Measurements from ENCODE around the gene PHF2.

Gene PHF2

DNA sequence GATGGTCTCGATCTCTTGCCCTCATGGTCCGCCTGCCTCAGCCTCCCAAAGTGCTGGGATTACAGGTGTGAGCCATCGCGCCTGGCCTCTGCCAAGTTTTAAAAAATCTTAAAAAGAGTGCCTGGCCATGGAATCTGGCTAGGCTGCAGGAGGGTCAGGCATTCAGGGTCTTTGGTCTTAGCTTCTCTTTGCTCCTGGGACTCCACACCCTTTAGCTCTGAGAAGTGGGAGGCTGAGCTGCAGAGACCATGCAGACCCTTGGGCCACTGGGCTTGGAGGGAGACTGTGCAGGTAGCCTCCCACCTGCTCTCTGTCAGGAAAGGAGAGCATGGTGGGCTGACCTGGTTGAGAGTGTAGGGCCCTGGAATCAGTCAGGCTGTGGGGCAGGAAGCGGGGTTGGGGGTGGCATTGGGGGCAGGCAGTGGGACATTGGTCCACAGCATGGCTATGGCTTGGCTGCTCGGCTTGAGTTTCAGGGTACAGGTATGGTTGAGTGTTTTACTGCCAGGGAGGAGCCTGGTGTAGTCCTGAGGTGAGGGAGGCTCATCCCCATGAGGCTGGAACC lies 20.8 kb downstream of the PHF2 start:
- H3K27me3 ChIP-seq (ENCODE audit: insufficient read depth, low read depth), result no peaks in the 10 kb centered on the region
- no peaks in the 10 kb centered on the region for H4K20me1 ChIP-seq (ENCODE audit: insufficient read depth)
- H3K4me2 ChIP-seq, result no peak overlapping the region
- H3K79me2 ChIP-seq (ENCODE audit: insufficient read depth, low read depth), result no peaks in the 10 kb centered on the region
- H3K27ac ChIP-seq, result no peak overlapping the region
- no peak overlapping the region for H3K4me3 ChIP-seq (IDR thresholded peaks at IDR 0.05; ENCODE audit: insufficient read depth, low read depth, low read length)
- H2AFZ ChIP-seq (ENCODE audit: low read depth), result no peak overlapping the region
- H3K4me1 ChIP-seq (ENCODE audit: low read depth, poor library complexity, severe bottlenecking), result peaks cover 2% of the 10 kb centered on the region
- TF ChIP-seq, protein P1, sequence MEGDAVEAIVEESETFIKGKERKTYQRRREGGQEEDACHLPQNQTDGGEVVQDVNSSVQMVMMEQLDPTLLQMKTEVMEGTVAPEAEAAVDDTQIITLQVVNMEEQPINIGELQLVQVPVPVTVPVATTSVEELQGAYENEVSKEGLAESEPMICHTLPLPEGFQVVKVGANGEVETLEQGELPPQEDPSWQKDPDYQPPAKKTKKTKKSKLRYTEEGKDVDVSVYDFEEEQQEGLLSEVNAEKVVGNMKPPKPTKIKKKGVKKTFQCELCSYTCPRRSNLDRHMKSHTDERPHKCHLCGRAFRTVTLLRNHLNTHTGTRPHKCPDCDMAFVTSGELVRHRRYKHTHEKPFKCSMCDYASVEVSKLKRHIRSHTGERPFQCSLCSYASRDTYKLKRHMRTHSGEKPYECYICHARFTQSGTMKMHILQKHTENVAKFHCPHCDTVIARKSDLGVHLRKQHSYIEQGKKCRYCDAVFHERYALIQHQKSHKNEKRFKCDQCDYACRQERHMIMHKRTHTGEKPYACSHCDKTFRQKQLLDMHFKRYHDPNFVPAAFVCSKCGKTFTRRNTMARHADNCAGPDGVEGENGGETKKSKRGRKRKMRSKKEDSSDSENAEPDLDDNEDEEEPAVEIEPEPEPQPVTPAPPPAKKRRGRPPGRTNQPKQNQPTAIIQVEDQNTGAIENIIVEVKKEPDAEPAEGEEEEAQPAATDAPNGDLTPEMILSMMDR (conservative IDR thresholded peaks at IDR 0.05; ENCODE audit: low read depth, low read length), result no peak
- no peak overlapping the region for H3K9ac ChIP-seq
- H3K36me3 ChIP-seq (ENCODE audit: insufficient read depth), result no peaks in the 10 kb centered on the region

DNA sequence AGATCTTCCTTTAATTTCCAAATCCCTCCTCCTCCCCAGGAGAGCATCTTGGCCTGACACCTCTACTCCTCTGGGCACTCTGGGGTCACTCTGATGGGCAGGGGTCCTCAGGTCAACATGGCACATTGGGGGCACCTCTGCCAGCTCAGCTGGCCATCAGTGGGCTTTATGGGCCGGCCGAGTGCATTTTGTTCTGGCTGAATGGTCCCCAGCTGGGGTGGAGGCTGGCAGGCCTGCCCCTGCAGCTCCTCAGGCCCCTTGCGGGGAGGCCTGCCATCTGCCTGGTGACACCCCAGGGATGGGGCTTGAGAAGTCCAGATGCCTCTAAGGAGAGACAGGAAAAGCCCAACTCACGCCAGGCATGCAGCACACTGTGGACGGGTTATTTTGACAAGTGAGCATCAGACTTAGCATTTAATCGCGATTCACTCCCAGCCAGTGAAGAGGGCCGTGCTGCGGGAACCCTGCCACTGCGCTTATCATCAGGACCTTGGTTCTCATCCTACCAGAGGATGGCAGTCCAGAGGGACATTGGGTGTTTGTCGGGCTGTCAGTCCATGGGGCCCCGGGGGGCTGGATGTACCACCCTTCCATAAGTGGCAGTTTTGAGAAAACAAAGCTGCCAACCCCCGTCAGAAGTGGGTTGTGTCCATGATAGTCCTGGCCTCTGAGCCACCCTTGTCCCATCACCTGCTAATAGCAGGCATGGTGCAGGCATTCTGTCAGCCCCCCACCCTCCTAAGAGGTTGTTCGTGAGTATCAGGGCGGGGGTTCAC lies 21.7 kb downstream of the PHF2 start:
- Histone ChIP-seq H3K9ac (no peak overlapping the region), H3K79me2 (ENCODE audit: insufficient read depth, low read depth) (no peaks in the 10 kb centered on the region), H3K4me3 (IDR thresholded peaks at IDR 0.05; ENCODE audit: insufficient read depth, low read depth, low read length) (no peak overlapping the region), H3K4me1 (ENCODE audit: low read depth, poor library complexity, severe bottlenecking) (peaks cover 2% of the 10 kb centered on the region), H3K27me3 (ENCODE audit: insufficient read depth, low read depth) (no peaks in the 10 kb centered on the region), H3K27ac (no peak overlapping the region), H2AFZ (ENCODE audit: low read depth) (no peak overlapping the region), H3K4me2 (no peak overlapping the region), H3K36me3 (ENCODE audit: insufficient read depth) (no peaks in the 10 kb centered on the region), H4K20me1 (ENCODE audit: insufficient read depth) (no peaks in the 10 kb centered on the region)
- TF ChIP-seq, protein P1 (conservative IDR thresholded peaks at IDR 0.05; ENCODE audit: low read depth, low read length), result no peak

DNA sequence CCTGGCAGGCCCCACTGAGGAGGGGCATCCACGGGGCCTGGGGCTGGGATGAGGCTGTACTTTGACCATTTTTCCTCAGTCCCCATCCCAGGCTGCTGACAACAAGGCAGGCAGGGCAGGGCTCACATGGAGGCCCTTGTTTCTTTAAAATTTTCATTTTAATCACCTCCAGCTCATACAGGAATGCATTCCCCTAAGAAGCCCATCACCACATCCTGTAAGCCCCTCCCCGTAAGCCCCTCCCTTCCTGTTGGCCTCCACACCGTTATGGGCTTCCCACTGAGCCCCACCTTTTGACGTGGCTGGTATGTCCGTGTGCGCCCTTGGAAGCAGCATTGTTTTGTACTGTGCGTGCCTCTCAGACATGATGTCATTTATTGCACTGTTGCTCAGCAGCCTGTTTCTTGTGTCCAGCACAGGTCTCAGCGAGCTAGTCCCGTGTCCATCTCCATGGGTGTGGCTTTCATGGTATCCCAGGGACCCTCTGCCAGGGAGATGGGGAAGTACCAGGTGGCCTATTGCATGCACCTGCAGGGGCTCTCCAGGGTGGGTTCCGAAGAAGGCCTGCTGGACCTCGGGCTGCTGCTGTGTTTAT lies 22.4 kb downstream of the PHF2 start:
- no peaks in the 10 kb centered on the region for H3K27me3 ChIP-seq (ENCODE audit: insufficient read depth, low read depth)
- TF ChIP-seq, protein P1 (conservative IDR thresholded peaks at IDR 0.05; ENCODE audit: low read depth, low read length), result no peak
- H3K4me3 ChIP-seq (IDR thresholded peaks at IDR 0.05; ENCODE audit: insufficient read depth, low read depth, low read length), result no peak overlapping the region
- H3K4me1 ChIP-seq (ENCODE audit: low read depth, poor library complexity, severe bottlenecking), result peaks cover 2% of the 10 kb centered on the region
- no peaks in the 10 kb centered on the region for H3K79me2 ChIP-seq (ENCODE audit: insufficient read depth, low read depth)
- no peak overlapping the region for H2AFZ ChIP-seq (ENCODE audit: low read depth)
- H3K27ac ChIP-seq, result no peak overlapping the region
- H3K36me3 ChIP-seq (ENCODE audit: insufficient read depth), result no peaks in the 10 kb centered on the region
- H4K20me1 ChIP-seq (ENCODE audit: insufficient read depth), result no peaks in the 10 kb centered on the region
- no peak overlapping the region for H3K9ac ChIP-seq
- H3K4me2 ChIP-seq, result no peak overlapping the region

DNA sequence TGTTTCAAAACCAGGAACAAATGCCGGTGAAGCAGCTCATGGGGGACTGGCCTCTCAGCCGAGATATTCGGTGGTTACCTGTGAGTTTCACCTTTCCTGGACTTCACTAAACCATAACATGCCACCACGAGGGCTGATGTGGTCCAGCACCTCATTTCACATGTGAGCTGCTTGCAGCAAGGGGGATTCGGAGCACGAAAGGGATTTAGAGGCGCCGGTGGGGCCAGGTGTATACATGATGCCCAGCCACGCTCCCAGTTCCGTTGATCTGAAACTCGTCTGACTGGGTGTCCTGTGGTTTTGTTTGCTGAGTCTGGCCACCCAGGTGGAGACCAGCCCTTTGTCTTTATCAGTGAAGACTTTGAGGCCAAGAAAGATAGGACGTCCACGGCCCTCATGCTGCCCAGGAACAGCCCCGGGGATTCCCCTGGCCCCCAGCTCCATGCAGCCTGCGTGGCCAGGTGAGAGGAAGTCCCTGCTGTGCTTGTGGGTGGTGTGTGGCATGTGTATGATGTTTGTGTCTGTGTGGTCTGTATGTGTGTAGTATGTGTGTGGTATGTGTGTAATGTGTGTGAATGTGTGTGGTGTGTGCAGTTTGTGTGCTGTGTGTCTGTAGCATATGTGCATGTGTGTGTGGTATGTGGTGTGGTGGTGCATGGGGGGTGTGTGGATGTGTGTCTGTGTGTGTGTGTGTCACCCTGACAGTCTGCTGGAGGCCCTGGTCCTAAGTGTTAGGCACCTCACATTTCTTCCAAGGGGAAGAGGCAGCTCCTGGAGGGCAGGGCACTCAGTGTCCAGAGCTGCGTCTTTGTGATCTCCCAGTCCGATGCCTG lies 23.4 kb downstream of the PHF2 start:
- H4K20me1 ChIP-seq (ENCODE audit: insufficient read depth), result no peaks in the 10 kb centered on the region
- H3K27me3 ChIP-seq (ENCODE audit: insufficient read depth, low read depth), result no peaks in the 10 kb centered on the region
- H3K27ac ChIP-seq, result no peak overlapping the region
- no peaks in the 10 kb centered on the region for H3K79me2 ChIP-seq (ENCODE audit: insufficient read depth, low read depth)
- no peak overlapping the region for H3K4me2 ChIP-seq
- H3K4me1 ChIP-seq (ENCODE audit: low read depth, poor library complexity, severe bottlenecking), result peaks cover 2% of the 10 kb centered on the region
- no peak overlapping the region for H2AFZ ChIP-seq (ENCODE audit: low read depth)
- TF ChIP-seq, protein P1 (conservative IDR thresholded peaks at IDR 0.05; ENCODE audit: low read depth, low read length), result no peak
- no peak overlapping the region for H3K4me3 ChIP-seq (IDR thresholded peaks at IDR 0.05; ENCODE audit: insufficient read depth, low read depth, low read length)
- no peaks in the 10 kb centered on the region for H3K36me3 ChIP-seq (ENCODE audit: insufficient read depth)
- no peak overlapping the region for H3K9ac ChIP-seq
